HG03060 (cell line): ENCODE results near the gene FBXO31.

Source experiments
- ATAC-seq: cut with Tn5 transposase; IDR thresholded peaks from one replicate; pipeline ENCODE4 v1.9.1; 2021; ENCODE audit warnings: low read depth, moderate number of reproducible peaks; ENCODE audit not compliant: unreplicated experiment

Gene FBXO31

DNA sequence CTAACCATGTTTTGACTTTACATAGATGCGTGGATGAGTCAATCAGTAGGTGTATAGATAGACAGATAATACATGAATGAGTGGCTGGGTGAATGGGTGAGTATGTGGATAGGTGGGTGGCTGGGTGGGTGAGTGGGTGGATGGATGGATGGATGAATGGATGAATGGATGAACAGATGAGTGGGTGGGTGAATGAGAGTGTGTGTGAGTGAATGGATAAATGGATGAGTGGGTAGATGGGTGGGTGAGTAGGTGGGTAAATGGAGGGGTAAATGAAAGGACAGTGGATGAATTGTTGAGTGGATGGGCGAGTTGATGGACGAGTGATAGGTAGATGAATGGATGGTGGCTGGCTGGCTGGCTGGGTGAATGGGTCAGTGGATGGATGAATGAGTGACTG is 89.6 kb downstream of the FBXO31 start:
- ATAC-seq, result no peak

DNA sequence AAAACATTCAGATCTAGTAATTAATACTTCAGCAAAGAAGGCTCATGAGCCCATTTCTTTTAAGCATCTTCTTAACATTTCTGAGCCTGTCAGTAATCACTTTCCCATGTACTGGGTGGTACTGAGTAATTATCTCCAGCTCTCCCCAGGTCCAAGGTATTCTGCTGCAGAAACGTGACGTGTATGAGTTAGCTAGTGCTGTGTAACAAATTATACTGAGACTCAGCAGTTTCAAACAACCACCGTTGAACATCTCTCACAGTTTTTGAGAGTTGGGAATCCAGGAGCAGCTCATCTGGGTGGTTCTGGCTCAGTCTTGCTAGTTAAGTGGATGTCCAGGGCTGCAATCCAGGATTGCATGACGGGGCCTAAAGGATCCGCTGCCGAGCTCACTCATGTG is 91.6 kb downstream of the FBXO31 start:
- ATAC-seq, result no peak

DNA sequence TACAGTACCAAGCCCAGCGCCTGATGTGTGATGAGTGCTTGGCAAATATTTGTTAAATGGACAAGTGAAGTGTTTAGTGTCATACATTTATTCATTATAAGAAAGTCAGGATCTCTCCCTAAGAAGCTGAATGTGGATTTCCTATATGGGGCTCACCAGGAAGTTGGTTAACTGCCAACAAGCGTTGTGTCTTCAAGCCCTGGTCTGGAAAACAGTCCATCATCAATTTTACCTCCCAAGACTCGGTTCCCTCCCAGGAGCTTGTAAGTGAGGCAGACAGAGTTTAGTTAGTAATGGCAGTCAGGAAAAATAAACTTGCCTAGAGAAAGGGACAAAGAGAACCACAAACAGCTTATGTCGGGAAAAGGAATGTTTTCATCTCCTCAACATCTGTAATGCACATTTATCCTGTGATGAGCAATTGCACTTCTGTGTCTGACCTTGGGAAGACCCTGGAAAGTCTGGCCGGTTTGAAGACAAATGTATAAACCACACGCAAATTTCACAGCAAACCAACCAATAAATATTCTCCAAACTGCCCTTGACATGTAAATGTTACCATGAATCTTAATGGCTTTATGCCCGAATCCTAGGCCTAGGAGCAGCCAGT is 94.7 kb downstream of the FBXO31 start:
- ATAC-seq, result no peak

DNA sequence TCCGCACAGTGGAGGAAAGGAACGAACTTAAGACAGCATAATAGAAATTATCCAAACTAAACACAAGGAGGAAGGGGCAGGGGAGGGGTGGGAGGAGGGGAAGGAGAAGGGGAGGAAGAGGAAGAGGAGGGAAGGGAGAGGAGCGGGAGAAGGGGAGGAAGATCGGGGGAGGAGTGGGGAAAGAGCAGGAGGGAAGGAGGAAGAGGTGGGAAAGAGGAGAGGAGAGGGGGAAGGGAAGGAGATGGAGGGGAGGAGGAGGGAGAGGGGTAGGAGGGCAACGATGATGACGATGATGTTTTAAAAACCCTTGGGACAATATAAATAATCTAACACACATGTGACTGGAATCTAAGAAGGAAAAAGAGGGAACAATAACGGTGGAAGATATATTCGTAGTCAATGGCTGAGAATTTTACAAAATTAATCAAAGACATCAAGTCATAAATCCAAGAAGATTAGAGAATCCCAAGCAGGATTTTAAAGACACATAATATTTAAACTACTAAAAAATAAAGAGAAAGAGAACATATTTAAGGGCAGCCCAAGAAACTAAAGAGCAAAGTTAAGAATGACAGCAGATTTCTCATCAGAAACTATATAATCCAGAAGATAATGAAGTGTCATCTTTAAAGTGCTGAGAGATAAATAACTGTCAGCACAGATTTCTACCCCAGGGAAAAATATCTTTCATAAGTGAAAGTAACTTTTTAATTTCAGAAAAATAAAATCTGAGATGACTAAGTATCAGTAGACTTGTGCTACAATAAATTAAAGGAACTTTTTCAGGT is 96.5 kb downstream of the FBXO31 start:
- no peak for ATAC-seq

DNA sequence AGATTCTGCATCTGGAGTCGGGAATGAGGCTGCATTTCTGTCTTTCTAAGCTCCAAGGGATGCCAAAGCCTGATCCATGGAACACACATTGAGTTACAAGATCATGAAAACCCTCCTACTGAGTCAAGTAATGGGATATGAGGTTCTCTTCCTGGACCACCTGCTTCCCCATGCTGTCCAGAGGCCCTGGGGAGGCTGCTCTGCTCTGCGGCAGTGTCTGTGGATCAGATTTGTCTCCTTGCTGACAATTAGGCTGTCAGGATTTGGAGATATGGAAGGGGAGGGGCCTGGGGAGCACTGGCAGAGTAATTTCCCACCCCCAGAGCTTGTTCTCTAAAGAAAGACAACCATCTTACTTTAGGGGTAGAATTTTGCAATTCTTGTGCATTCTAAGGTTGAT is 99.4 kb downstream of the FBXO31 start:
- no peak for ATAC-seq

DNA sequence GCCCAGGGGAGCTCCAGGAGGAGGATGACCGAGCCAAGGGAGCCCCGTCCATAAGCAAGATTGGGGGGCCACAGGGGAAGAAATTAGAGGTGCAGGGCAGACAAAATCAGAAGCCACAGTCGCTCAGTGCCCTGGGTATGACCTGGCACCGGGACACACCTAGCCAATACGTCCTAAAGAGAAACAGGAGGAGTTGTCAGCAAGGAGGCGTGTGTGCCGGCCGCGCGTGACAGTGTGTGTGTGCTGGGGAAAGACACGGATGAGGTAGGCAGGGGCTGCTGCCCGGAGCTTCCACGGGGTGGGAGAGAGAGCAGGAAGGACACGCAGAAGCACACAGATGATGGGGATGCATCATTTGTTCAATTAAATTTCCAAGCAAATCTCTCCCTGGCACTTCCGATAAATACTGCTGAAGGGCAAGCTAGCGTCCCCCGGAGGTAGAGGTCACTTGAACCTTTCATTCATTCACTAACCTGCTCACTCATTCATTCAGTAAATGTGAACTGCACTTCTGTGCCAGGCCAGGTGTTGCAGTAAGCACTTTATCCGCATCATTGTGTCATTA is 104.4 kb downstream of the FBXO31 start:
- ATAC-seq, result no peak

DNA sequence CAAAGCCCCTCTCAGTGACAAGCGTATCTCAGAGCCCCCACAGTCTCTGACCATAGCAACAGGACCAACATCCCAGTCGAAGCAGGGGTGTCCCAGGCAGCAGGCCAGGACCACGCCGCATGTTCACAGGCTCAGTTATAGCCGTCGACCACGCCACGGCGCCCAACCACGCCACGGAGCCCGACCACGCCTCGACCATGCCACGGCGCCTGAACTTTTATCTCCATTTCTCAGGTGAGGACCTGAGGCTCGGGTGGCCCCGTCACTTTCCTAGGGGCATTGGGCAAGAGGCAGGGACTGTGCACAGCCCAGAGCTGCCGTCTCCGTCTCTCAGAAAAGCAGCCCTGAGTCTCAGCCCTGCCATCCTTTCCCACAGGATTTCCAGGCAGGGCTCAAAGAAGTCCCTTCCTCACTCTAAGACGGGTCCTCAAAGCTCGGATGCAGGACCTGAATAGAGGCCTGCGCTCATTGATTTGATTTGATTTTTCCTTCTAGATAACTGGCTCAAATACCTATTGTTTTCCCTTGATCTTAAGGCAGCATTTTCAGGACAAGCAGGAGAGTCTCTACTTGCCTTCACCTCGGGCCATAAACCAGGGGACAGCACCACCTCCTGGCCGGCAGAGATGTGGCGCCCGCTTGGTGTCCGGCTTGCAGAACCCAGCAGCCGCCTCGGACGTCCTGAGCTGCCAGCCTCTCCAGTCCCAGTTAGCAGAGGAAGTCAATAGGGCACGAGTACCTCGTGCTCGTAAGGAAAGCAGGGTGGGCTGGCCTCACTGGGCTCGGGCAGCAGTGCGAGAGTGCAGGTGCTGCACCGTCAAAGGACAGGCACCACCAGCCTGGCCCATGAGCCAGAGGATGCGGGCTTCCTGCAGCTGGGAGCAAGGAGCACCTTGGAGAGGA is 105.1 kb downstream of the FBXO31 start:
- ATAC-seq, result no peak
